HG03175 (cell line): ENCODE data around the gene UNC5B.

ENCODE experiments used
- ATAC-seq: cut with Tn5 transposase; IDR thresholded peaks from one replicate; pipeline ENCODE4 v1.9.1; 2021; ENCODE audit warnings: mild to moderate bottlenecking, moderate library complexity; ENCODE audit not compliant: unreplicated experiment

Gene UNC5B

GRCh38 chr10:71253981-71254818, 41.8 kb downstream of the UNC5B start:
- no peak for ATAC-seq

GRCh38 chr10:71254834-71255549, 42.6 kb downstream of the UNC5B start:
- ATAC-seq: no peak

GRCh38 chr10:71255550-71255807, 43.1 kb downstream of the UNC5B start:
- ATAC-seq: no peak

- ATAC-seq: no peak
Measured at GRCh38 chr10:71255808-71256660, 43.7 kb downstream of the UNC5B start.

GRCh38 chr10:71256661-71257318, 44.4 kb downstream of the UNC5B start:
- ATAC-seq: no peak

- no peak for ATAC-seq
Measured at GRCh38 chr10:71257319-71257997, 45.1 kb downstream of the UNC5B start.

- ATAC-seq: no peak
Measured at GRCh38 chr10:71258046-71258445, 45.7 kb downstream of the UNC5B start.

GRCh38 chr10:71258446-71259145, 46.2 kb downstream of the UNC5B start:
- ATAC-seq: no peak

GRCh38 chr10:71259282-71259681, 46.9 kb downstream of the UNC5B start:
- ATAC-seq: no peak

GRCh38 chr10:71259815-71260501, 47.6 kb downstream of the UNC5B start:
- ATAC-seq: no peak

- no peak for ATAC-seq
Measured at GRCh38 chr10:71260622-71261325, 48.4 kb downstream of the UNC5B start.

GRCh38 chr10:71262027-71262426, 49.7 kb downstream of the UNC5B start:
- ATAC-seq: no peak

- ATAC-seq: no peak
Measured at GRCh38 chr10:71262817-71263216, 50.4 kb downstream of the UNC5B start.

- ATAC-seq: no peak
Measured at GRCh38 chr10:71263376-71263775, 51.0 kb downstream of the UNC5B start.

GRCh38 chr10:71264345-71265200, 52.2 kb downstream of the UNC5B start:
- ATAC-seq: no peak

- no peak for ATAC-seq
Measured at GRCh38 chr10:71265201-71265575, 52.8 kb downstream of the UNC5B start.

GRCh38 chr10:71265618-71266146, 53.3 kb downstream of the UNC5B start:
- ATAC-seq: no peak
